ENCODE results near the gene LAMA2. TPM values are rescaled to one million over a fixed set of nuclear protein-coding genes. Genes with fewer than 3 reads are reported as not detected.

LAMA2 gene
- polyA plus RNA-seq, 3 donors = not detected

DNA sequence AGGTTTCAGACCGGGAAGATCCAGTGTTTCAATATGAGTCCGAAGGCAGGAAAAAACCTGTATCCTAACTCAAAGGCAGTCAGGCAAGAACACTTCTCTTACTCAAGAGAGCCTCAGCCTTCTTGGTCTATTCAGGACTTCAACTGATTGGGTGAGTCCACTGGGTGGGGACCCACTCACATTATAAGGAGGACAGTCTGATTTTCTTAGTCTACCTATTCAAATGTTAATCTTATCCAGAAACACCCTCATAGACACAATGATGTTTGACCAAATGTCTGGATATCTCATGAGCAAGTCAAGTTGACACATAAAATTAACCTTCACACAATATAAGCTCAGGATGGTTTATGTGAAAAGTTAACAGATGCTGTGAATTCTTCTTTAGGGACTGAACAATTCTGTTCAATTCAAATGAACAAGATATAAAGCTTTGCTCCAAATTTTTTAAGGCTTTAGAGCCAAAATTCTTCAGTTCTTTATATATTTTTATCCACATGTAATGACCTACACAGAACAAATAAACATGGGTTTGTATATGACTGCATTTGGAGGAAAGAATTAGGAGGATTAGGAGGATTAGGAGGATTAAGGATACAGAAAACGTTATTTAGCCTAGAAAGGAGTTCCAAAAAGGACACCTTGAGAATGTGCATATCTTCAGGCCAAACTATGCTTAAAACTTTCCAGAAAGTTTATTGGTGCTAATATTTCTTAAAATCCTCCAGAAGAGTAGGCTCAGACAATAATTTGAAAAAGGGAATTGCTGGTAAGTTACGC lies 35.3 kb upstream of the LAMA2 start:
- DNase-seq = no peak
- Histone ChIP-seq H2AFZ (ENCODE audit: insufficient read depth, low read depth, low read length, poor library complexity, severe bottlenecking) (no peak overlapping the region), H3K27ac (ENCODE audit: low read depth in 1 of 2, low read length in 2 of 2) (no peak overlapping the region), H3K4me1 (ENCODE audit: control insufficient read depth in 1 of 2, insufficient read depth in 2 of 2, low read length in 2 of 2) (no peaks in the 10 kb centered on the region), H3K36me3 (replicated peaks in 1 of 2; ENCODE audit: control insufficient read depth in 1 of 2, insufficient read depth in 2 of 2, low read length in 2 of 2) (no peaks in the 10 kb centered on the region), H3K79me2 (ENCODE audit: insufficient read depth, low read length) (no peaks in the 10 kb centered on the region), H4K20me1 (ENCODE audit: insufficient read depth, low read length) (no peaks in the 10 kb centered on the region), H3K4me2 (replicated peaks; ENCODE audit: extremely low read depth, low read length, poor library complexity, severe bottlenecking) (no peak overlapping the region), H3K9ac (ENCODE audit: insufficient read depth, low read length, poor library complexity, severe bottlenecking) (no peak overlapping the region), H3K4me3 (replicated peaks in 1 of 3; ENCODE audit: low read depth in 2 of 3, low read length in 3 of 3) (no peak overlapping the region), H3K9me3 (replicated peaks in 1 of 2; ENCODE audit: control insufficient read depth in 1 of 2, insufficient read depth in 1 of 2, low read length in 2 of 2) (no peaks in the 10 kb centered on the region), H3K27me3 (ENCODE audit: control insufficient read depth in 2 of 2, insufficient read depth in 2 of 2, low read length in 2 of 2) (no peaks in the 10 kb centered on the region)
- intact Hi-C loops (cut with micrococcal nuclease) = no loop called here
- Mint-ChIP-seq H3K4me3 (no peak overlapping the region), H3K27ac (no peak overlapping the region), H3K27me3 (ENCODE audit: low read depth in 3 of 3) (peaks cover 0 to 1% (median 0%) of the 10 kb centered on the region in 3 donors), H3K4me1 (no peaks in the 10 kb centered on the region), H3K9me3 (peaks cover 0 to 9% (median 2%) of the 10 kb centered on the region in 7 donors), H3K36me3 (no peaks in the 10 kb centered on the region)
- WGBS (ENCODE audit: insufficient coverage) = 0% methylated on average over 1 of the region's 4 CpGs
- TF ChIP-seq, protein P1, sequence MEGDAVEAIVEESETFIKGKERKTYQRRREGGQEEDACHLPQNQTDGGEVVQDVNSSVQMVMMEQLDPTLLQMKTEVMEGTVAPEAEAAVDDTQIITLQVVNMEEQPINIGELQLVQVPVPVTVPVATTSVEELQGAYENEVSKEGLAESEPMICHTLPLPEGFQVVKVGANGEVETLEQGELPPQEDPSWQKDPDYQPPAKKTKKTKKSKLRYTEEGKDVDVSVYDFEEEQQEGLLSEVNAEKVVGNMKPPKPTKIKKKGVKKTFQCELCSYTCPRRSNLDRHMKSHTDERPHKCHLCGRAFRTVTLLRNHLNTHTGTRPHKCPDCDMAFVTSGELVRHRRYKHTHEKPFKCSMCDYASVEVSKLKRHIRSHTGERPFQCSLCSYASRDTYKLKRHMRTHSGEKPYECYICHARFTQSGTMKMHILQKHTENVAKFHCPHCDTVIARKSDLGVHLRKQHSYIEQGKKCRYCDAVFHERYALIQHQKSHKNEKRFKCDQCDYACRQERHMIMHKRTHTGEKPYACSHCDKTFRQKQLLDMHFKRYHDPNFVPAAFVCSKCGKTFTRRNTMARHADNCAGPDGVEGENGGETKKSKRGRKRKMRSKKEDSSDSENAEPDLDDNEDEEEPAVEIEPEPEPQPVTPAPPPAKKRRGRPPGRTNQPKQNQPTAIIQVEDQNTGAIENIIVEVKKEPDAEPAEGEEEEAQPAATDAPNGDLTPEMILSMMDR (IDR thresholded peaks at IDR 0.05) = no peak

DNA sequence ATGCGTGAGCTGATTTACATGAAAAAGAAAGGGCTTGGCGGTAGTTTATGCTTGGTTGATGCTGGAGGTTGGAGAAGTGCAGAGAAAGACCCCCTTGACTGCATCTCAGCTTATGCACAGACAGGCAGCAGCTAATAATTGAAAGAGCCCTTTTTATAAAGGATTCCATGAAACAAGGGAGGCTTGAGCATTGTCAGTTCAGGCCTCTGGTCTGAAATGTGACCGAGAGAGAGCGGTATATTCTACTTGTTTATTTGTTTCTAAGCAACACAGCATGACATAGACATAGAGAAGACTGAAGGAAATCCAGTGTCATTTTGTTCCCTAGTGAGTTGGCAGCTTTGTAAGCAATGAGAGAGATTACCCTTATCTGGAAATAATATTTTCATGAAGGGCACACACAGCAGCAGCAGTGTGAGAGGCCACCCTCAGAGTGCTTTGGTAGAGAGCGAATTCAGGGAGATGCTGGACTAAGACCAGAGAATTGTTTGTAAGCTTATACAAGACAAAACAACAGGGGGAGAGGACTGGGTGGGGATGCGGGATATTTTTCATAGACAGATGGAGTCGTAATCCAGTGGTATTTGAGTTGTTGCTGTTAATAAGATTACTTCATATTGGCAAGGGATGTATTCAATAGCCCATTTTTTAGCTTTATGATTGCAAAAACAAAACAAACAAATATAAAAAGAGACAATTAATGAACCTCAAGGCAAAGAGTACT lies 34.6 kb upstream of the LAMA2 start:
- WGBS (ENCODE audit: insufficient coverage) = 74% methylated on average over 3 of the region's 7 CpGs
- no peak overlapping the region for H3K4me3 ChIP-seq (replicated peaks in 1 of 3; ENCODE audit: low read depth in 2 of 3, low read length in 3 of 3)
- Mint-ChIP-seq H3K9me3 (peaks cover 0 to 6% (median 1%) of the 10 kb centered on the region in 7 donors), H3K36me3 (no peaks in the 10 kb centered on the region), H3K4me3 (no peak overlapping the region), H3K27ac (no peak overlapping the region), H3K4me1 (no peaks in the 10 kb centered on the region), H3K27me3 (ENCODE audit: low read depth in 3 of 3) (peaks cover 0 to 1% (median 0%) of the 10 kb centered on the region in 3 donors)
- intact Hi-C loops (cut with micrococcal nuclease) = no loop called here
- H3K4me1 ChIP-seq (ENCODE audit: control insufficient read depth in 1 of 2, insufficient read depth in 2 of 2, low read length in 2 of 2) = no peaks in the 10 kb centered on the region
- no peak for DNase-seq
- H2AFZ ChIP-seq (ENCODE audit: insufficient read depth, low read depth, low read length, poor library complexity, severe bottlenecking) = no peak overlapping the region
- H3K79me2 ChIP-seq (ENCODE audit: insufficient read depth, low read length) = no peaks in the 10 kb centered on the region
- no peak overlapping the region for H3K4me2 ChIP-seq (replicated peaks; ENCODE audit: extremely low read depth, low read length, poor library complexity, severe bottlenecking)
- H3K9ac ChIP-seq (ENCODE audit: insufficient read depth, low read length, poor library complexity, severe bottlenecking) = no peak overlapping the region
- TF ChIP-seq, protein P1 (IDR thresholded peaks at IDR 0.05) = no peak
- no peak overlapping the region for H3K27ac ChIP-seq (ENCODE audit: low read depth in 1 of 2, low read length in 2 of 2)
- no peaks in the 10 kb centered on the region for H3K27me3 ChIP-seq (ENCODE audit: control insufficient read depth in 2 of 2, insufficient read depth in 2 of 2, low read length in 2 of 2)
- H3K36me3 ChIP-seq (replicated peaks in 1 of 2; ENCODE audit: control insufficient read depth in 1 of 2, insufficient read depth in 2 of 2, low read length in 2 of 2) = no peaks in the 10 kb centered on the region
- no peaks in the 10 kb centered on the region for H3K9me3 ChIP-seq (replicated peaks in 1 of 2; ENCODE audit: control insufficient read depth in 1 of 2, insufficient read depth in 1 of 2, low read length in 2 of 2)
- no peaks in the 10 kb centered on the region for H4K20me1 ChIP-seq (ENCODE audit: insufficient read depth, low read length)
